Measurements from ENCODE around the gene RAPGEF4.
"Not testable (repeated sequence)": the region's sequence is repeated elsewhere in the genome, so short reads cannot be mapped to it uniquely, and the experiment has no call there.

The RAPGEF4 gene

GRCh38 chr2:173010233-173010632 lies 274.6 kb downstream of the RAPGEF4 start:
- no peak for DNase-seq

GRCh38 chr2:173016451-173016850 lies 280.8 kb downstream of the RAPGEF4 start:
- DNase-seq = no peak

- DNase-seq = no peak
These were observed 282.2 kb downstream of the RAPGEF4 start for GRCh38 chr2:173017646-173018420.

GRCh38 chr2:173019755-173020154 lies 284.1 kb downstream of the RAPGEF4 start:
- DNase-seq = no peak

- DNase-seq = no peak
These were observed 286.3 kb downstream of the RAPGEF4 start for GRCh38 chr2:173021939-173022371.

- DNase-seq = no peak
These were observed 288.1 kb downstream of the RAPGEF4 start for GRCh38 chr2:173023718-173024117.

GRCh38 chr2:173026479-173026878 lies 290.8 kb downstream of the RAPGEF4 start:
- no peak for DNase-seq

GRCh38 chr2:173027181-173028128 lies 291.8 kb downstream of the RAPGEF4 start:
- peak; percentile 79 for DNase-seq

- DNase-seq = no peak
These were observed 292.5 kb downstream of the RAPGEF4 start for GRCh38 chr2:173028141-173028540.

GRCh38 chr2:173028671-173029070 lies 293.0 kb downstream of the RAPGEF4 start:
- DNase-seq = no peak

GRCh38 chr2:173030561-173031490 lies 295.2 kb downstream of the RAPGEF4 start:
- DNase-seq = no peak

- DNase-seq = no peak
These were observed 296.4 kb downstream of the RAPGEF4 start for GRCh38 chr2:173032032-173032431.

- DNase-seq = no peak
These were observed 297.4 kb downstream of the RAPGEF4 start for GRCh38 chr2:173033084-173033483.

- no peak for DNase-seq
These were observed 298.5 kb downstream of the RAPGEF4 start for GRCh38 chr2:173034143-173034542.

GRCh38 chr2:173037245-173038120 lies 301.8 kb downstream of the RAPGEF4 start:
- DNase-seq = no peak

GRCh38 chr2:173038257-173038656 lies 302.6 kb downstream of the RAPGEF4 start:
- not testable (repeated sequence) for DNase-seq

- DNase-seq = no peak
These were observed 305.1 kb downstream of the RAPGEF4 start for GRCh38 chr2:173040729-173041128.

GRCh38 chr2:173043476-173043875 lies 307.8 kb downstream of the RAPGEF4 start:
- DNase-seq = no peak

- no peak for DNase-seq
These were observed 308.4 kb downstream of the RAPGEF4 start for GRCh38 chr2:173043897-173044519.

- DNase-seq = no peak
These were observed 309.0 kb downstream of the RAPGEF4 start for GRCh38 chr2:173044686-173045085.

GRCh38 chr2:173045181-173045580 lies 309.5 kb downstream of the RAPGEF4 start:
- no peak for DNase-seq

Measured in CD4-positive, alpha-beta T cell treated with Interleukin-17A for 4 hours (primary cell).